GM23338 (cell line): Measurements from ENCODE around the gene ERN1. TPM values are rescaled to one million over a fixed set of nuclear protein-coding genes. Genes with fewer than 3 reads are reported as not detected.

Experiments
- ATAC-seq: fragments of 200-7000 bp; cut with Tn5 transposase; 3 replicates; pipeline ENCODE4 v1.9.1; 2020
- DNase-seq: peaks from one replicate; pipeline ENCODE4 v3.0.0-alpha.2; 2015; ENCODE audit warnings: low spot score
- H2AFZ ChIP-seq: fragments of 200-600 bp; sonication (generic); 2 replicates; pipeline ENCODE4 v1.8.0; 2016; ENCODE audit warnings: antibody characterized with exemption, mild to moderate bottlenecking, moderate library complexity
- H3F3A ChIP-seq: fragments of 200-600 bp; sonication (generic); replicated peaks from 2 replicates; pipeline ENCODE4 v1.8.0; 2017; ENCODE audit warnings: antibody characterized with exemption, mixed run types, low read depth
- H3K27ac ChIP-seq: fragments of 200-600 bp; sonication (generic); 2 replicates; pipeline ENCODE4 v1.6.1; 2016; ENCODE audit warnings: low read depth
- H3K27me3 ChIP-seq: fragments of 200-600 bp; sonication (generic); 2 replicates; pipeline ENCODE4 v1.8.0; 2016; ENCODE audit warnings: mild to moderate bottlenecking, mixed run types, moderate library complexity; ENCODE audit not compliant: insufficient read depth
- H3K36me3 ChIP-seq: fragments of 200-600 bp; sonication (generic); 2 replicates; pipeline ENCODE4 v1.8.0; 2016; ENCODE audit warnings: mild to moderate bottlenecking; ENCODE audit not compliant: insufficient read depth
- H3K4me1 ChIP-seq: fragments of 200-600 bp; sonication (generic); 2 replicates; pipeline ENCODE4 v1.8.0; 2016; ENCODE audit warnings: mild to moderate bottlenecking, moderate library complexity; ENCODE audit not compliant: insufficient read depth
- H3K4me2 ChIP-seq: fragments of 200-600 bp; sonication (generic); 2 replicates; pipeline ENCODE4 v1.7.1; 2017; ENCODE audit warnings: mixed run types
- H3K4me3 ChIP-seq: fragments of 200-600 bp; sonication (generic); 2 replicates; pipeline ENCODE4 v1.6.1; 2016; ENCODE audit warnings: mixed run types
- H3K79me2 ChIP-seq: fragments of 200-600 bp; sonication (generic); replicated peaks from 2 replicates; pipeline ENCODE4 v1.8.0; 2017; ENCODE audit warnings: mild to moderate bottlenecking; ENCODE audit not compliant: insufficient read depth
- H3K9me2 ChIP-seq: fragments of 200-600 bp; sonication (generic); 2 replicates; pipeline ENCODE4 v1.8.0; 2017; ENCODE audit not compliant: insufficient read depth
- H4K20me1 ChIP-seq: fragments of 200-600 bp; sonication (generic); replicated peaks from 2 replicates; pipeline ENCODE4 v1.8.0; 2017; ENCODE audit warnings: mild to moderate bottlenecking; ENCODE audit not compliant: insufficient read depth
- H3K27ac Mint-ChIP-seq: 2 replicates; pipeline ENCODE4 v1.8.0; 2020; ENCODE audit warnings: inconsistent platforms, mild to moderate bottlenecking, moderate library complexity, mixed read lengths
- H3K27me3 Mint-ChIP-seq: 3 replicates; pipeline ENCODE4 v1.8.0; 2022; ENCODE audit warnings: low read depth, mild to moderate bottlenecking, moderate library complexity, mixed read lengths, inconsistent platforms; ENCODE audit not compliant: insufficient read depth, poor library complexity
- H3K36me3 Mint-ChIP-seq: 3 replicates; pipeline ENCODE4 v1.8.0; 2021; ENCODE audit warnings: low read depth, mild to moderate bottlenecking, inconsistent platforms, moderate library complexity, mixed read lengths
- H3K4me1 Mint-ChIP-seq: 3 replicates; pipeline ENCODE4 v1.8.0; 2020; ENCODE audit warnings: mild to moderate bottlenecking, inconsistent platforms, mixed read lengths
- H3K4me3 Mint-ChIP-seq: 3 replicates; pipeline ENCODE4 v1.8.0; 2021; ENCODE audit warnings: moderate library complexity, mild to moderate bottlenecking, inconsistent platforms, mixed read lengths
- H3K9me3 Mint-ChIP-seq: 3 replicates; pipeline ENCODE4 v1.8.0; 2020; ENCODE audit warnings: moderate library complexity, mild to moderate bottlenecking, inconsistent platforms, mixed read lengths
- CTCF ChIP-seq, 2 experiments: fragments of 200-600 bp in 1 of 2; sonication (generic) in 1 of 2; conservative IDR thresholded peaks; 2 replicates each; pipeline versions ENCODE4 v1.5.1 to v1.6.1; 2016 to 2017; ENCODE audit warnings: antibody characterized with exemption in 2 of 2, low read depth in 2 of 2, mild to moderate bottlenecking in 2 of 2, moderate library complexity in 1 of 2
- EZH2 ChIP-seq: fragments of 200-600 bp; sonication (generic); IDR thresholded peaks from one replicate; pipeline ENCODE4 v1.8.0; 2017; ENCODE audit warnings: antibody characterized with exemption, mild to moderate bottlenecking, low read depth; ENCODE audit not compliant: unreplicated experiment
- EZH2phosphoT487 ChIP-seq: fragments of 200-600 bp; sonication (generic); IDR thresholded peaks from one replicate; pipeline ENCODE4 v1.8.1; 2018; ENCODE audit warnings: antibody characterized with exemption; ENCODE audit not compliant: unreplicated experiment
- JUNB ChIP-seq: IDR thresholded peaks from one replicate; pipeline ENCODE4 v1.6.1; 2016; ENCODE audit warnings: antibody characterized with exemption; ENCODE audit not compliant: unreplicated experiment
- NANOG ChIP-seq: IDR thresholded peaks from 2 replicates; pipeline ENCODE4 v1.6.1; 2016; ENCODE audit warnings: antibody characterized with exemption, borderline replicate concordance
- POLR2AphosphoS5 ChIP-seq: IDR thresholded peaks from 2 replicates; pipeline ENCODE4 v1.6.1; 2016; ENCODE audit warnings: antibody characterized with exemption, low read depth
- REST ChIP-seq: IDR thresholded peaks from one replicate; pipeline ENCODE4 v1.6.1; 2018; ENCODE audit warnings: antibody characterized with exemption; ENCODE audit not compliant: unreplicated experiment
- STAT1 ChIP-seq: IDR thresholded peaks from one replicate; pipeline ENCODE4 v1.6.1; 2016; ENCODE audit warnings: antibody characterized with exemption; ENCODE audit not compliant: unreplicated experiment
- polyA plus RNA-seq: library from polyadenylated mRNA; unstranded; fragments of >200 nt; fragmentation: Nextera tagmentation; extraction: Ambion mirVana; gene quantifications from 2 replicates; pipeline ENCODE4 v1.2.1, GENCODE V29; 2016
- total RNA-seq: library from RNA; depleted of rRNA; stranded (reverse); fragments of >200 nt; shearing (Covaris generic); gene quantifications from 2 replicates; pipeline ENCODE4 v1.2.3, GENCODE V29; 2014
- TF ChIP-seq, protein P1 (sequence below): fragments of 250-450 bp; sonication (Bioruptor Pico); IDR thresholded peaks from 2 replicates; pipeline ENCODE4 v1.5.0; 2020; ENCODE audit warnings: mild to moderate bottlenecking, moderate library complexity

The ERN1 gene
- total and polyA plus RNA-seq, 2 experiments from 2014 or later, result 5.9 to 7.5 TPM

- TF ChIP-seq, protein P1, sequence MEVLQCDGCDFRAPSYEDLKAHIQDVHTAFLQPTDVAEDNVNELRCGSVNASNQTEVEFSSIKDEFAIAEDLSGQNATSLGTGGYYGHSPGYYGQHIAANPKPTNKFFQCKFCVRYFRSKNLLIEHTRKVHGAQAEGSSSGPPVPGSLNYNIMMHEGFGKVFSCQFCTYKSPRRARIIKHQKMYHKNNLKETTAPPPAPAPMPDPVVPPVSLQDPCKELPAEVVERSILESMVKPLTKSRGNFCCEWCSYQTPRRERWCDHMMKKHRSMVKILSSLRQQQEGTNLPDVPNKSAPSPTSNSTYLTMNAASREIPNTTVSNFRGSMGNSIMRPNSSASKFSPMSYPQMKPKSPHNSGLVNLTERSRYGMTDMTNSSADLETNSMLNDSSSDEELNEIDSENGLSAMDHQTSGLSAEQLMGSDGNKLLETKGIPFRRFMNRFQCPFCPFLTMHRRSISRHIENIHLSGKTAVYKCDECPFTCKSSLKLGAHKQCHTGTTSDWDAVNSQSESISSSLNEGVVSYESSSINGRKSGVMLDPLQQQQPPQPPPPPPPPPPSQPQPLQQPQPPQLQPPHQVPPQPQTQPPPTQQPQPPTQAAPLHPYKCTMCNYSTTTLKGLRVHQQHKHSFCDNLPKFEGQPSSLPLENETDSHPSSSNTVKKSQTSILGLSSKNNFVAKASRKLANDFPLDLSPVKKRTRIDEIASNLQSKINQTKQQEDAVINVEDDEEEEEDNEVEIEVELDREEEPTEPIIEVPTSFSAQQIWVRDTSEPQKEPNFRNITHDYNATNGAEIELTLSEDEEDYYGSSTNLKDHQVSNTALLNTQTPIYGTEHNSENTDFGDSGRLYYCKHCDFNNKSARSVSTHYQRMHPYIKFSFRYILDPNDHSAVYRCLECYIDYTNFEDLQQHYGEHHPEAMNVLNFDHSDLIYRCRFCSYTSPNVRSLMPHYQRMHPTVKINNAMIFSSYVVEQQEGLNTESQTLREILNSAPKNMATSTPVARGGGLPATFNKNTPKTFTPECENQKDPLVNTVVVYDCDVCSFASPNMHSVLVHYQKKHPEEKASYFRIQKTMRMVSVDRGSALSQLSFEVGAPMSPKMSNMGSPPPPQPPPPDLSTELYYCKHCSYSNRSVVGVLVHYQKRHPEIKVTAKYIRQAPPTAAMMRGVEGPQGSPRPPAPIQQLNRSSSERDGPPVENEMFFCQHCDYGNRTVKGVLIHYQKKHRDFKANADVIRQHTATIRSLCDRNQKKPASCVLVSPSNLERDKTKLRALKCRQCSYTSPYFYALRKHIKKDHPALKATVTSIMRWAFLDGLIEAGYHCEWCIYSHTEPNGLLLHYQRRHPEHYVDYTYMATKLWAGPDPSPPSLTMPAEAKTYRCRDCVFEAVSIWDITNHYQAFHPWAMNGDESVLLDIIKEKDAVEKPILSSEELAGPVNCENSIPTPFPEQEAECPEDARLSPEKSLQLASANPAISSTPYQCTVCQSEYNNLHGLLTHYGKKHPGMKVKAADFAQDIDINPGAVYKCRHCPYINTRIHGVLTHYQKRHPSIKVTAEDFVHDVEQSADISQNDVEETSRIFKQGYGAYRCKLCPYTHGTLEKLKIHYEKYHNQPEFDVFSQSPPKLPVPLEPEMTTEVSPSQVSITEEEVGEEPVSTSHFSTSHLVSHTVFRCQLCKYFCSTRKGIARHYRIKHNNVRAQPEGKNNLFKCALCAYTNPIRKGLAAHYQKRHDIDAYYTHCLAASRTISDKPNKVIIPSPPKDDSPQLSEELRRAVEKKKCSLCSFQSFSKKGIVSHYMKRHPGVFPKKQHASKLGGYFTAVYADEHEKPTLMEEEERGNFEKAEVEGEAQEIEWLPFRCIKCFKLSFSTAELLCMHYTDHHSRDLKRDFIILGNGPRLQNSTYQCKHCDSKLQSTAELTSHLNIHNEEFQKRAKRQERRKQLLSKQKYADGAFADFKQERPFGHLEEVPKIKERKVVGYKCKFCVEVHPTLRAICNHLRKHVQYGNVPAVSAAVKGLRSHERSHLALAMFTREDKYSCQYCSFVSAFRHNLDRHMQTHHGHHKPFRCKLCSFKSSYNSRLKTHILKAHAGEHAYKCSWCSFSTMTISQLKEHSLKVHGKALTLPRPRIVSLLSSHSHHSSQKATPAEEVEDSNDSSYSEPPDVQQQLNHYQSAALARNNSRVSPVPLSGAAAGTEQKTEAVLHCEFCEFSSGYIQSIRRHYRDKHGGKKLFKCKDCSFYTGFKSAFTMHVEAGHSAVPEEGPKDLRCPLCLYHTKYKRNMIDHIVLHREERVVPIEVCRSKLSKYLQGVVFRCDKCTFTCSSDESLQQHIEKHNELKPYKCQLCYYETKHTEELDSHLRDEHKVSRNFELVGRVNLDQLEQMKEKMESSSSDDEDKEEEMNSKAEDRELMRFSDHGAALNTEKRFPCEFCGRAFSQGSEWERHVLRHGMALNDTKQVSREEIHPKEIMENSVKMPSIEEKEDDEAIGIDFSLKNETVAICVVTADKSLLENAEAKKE (CRISPR knock-in tag), result no peak
- no peak for TF ChIP-seq CTCF (conservative IDR thresholded peaks at IDR 0.05; ENCODE audit: low read depth in 2 of 2)
Measured at GRCh38 chr17:64008830-64009229, 121.1 kb downstream of the ERN1 start (continued).

GRCh38 chr17:64008346-64008745 is 121.6 kb downstream of the ERN1 start:
- ATAC-seq, result no peak
- no peaks in the 10 kb centered on the region for H3K79me2 ChIP-seq

More at GRCh38 chr17:64008346-64008745, 121.6 kb downstream of the ERN1 start:
- TF ChIP-seq STAT1, result no peak
- TF ChIP-seq EZH2phosphoT487, result no peak
- no peak for TF ChIP-seq REST
- TF ChIP-seq NANOG, result no peak
- TF ChIP-seq JUNB, result no peak
- no peak for TF ChIP-seq EZH2
- no peak for TF ChIP-seq POLR2AphosphoS5
- DNase-seq, result no peak
- Mint-ChIP-seq H3K27me3 (peaks cover 4% of the 10 kb centered on the region), H3K36me3 (no peaks in the 10 kb centered on the region), H3K4me3 (no peak overlapping the region), H3K27ac (no peak overlapping the region), H3K4me1 (peaks cover 16% of the 10 kb centered on the region), H3K9me3 (no peaks in the 10 kb centered on the region)
- no peaks in the 10 kb centered on the region for H4K20me1 ChIP-seq
- no peaks in the 10 kb centered on the region for H3K9me2 ChIP-seq
- H3K27ac ChIP-seq, result no peak overlapping the region
- H2AFZ ChIP-seq, result no peak overlapping the region
- no peak overlapping the region for H3K4me2 ChIP-seq
- H3K4me1 ChIP-seq, result no peaks in the 10 kb centered on the region
- H3K27me3 ChIP-seq, result no peaks in the 10 kb centered on the region
- no peak overlapping the region for H3K4me3 ChIP-seq
- no peaks in the 10 kb centered on the region for H3K36me3 ChIP-seq
- H3F3A ChIP-seq, result no peaks in the 10 kb centered on the region
